ENCODE measurements around the gene COL5A2.

Gene COL5A2

DNA sequence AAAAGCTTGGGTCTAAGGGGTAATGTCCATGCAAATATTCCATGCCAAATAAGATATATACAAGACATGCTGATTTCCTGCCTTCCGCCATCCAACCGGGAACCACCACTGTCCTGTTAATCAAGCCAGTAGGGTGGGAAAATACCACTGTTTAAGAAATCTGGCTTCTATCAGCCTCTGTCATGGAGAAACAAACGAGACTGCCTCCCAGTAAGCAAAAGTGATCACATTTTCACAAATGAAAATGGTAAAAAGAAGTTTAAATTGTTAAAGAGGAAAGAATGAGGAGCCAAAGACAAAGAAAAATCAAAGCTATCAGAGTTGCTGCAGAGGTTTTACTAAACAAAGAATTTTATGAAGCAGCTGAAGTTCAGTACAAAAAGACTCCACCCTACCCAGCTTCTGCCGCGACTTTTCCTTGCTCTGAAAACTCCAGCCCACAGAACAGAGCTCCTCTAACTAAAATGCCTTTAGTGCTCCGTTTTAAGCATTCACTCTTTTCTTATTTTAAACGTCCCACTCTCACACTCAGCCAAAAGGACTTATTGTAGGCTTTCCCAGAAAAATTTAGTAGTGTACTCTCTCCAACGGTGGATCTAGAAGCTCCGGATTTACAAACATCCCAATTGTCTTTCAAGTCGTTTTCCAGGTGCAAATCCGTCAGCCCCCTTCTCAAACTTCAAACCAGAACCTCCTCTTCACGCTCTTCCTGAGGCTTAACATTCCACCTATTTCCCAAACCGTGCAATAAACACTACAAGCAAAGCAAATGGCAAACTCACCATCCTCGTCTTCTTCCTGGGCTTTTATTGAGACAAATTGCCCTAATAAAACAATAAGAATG is 613 bp downstream of the COL5A2 start:
- no peak for DNase-seq (ENCODE audit: low read depth)

DNA sequence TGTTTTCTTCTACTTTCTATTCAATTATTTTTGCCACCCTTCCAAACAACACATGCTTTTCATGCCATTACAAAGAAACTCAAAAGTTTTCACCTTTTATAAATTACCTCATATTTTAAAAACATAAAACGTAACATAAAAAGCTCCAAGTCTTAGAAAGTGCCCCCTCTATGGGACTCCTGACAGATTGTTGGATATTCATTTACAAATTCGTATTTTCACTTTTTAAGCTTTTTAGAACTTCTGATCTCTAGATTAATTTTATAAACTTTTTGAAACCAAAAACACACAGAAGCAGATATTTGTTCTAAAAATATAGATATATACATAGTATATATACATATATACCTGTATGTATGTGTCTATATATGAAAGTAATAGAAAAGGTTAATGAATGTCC is 1.5 kb downstream of the COL5A2 start:
- no peak for DNase-seq (ENCODE audit: low read depth)

DNA sequence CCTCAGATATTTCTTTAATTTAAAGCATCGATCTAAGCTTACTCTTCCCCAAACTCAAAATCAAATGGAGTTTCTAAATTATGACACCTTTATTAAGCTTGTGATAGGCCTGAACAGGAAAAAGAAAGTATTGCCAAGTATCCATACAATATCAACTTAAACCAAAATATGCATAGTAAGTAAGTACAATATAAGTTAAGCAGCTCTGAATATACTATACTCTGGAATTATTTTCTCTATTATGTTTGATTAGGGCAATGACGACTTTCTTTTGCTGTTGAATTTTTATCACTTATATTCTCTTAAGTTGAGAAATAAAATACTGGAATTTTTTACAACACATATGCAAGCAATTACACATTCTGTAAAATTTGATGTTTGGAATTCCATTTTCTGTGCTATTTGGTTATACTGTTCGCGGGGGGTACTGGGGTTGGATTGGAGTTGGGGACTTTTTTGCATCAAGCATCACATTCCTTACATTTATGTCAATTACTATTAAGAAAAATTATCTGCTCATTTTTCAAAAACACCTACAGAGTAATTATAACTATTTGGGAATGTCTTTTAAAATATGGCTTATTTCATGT is 2.2 kb downstream of the COL5A2 start:
- no peak for DNase-seq (ENCODE audit: low read depth)

DNA sequence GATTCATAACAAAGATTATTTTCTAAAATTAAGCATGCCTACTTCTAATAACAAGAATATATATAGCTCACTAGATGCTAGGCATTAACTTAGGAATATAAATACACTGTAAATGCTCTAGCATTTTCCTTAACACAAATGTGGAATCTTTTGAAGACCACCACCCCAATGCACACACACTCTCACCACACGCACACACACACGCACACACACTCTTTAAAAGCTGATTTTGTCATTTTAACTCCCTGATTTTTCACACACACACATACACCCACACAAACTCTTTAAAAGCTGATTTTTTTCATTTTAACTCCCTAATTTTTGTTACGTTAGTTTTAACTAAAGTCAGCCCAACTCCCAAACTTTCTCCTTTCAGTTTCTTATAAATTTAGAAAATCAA is 3.0 kb downstream of the COL5A2 start:
- DNase-seq (ENCODE audit: low read depth) = no peak

DNA sequence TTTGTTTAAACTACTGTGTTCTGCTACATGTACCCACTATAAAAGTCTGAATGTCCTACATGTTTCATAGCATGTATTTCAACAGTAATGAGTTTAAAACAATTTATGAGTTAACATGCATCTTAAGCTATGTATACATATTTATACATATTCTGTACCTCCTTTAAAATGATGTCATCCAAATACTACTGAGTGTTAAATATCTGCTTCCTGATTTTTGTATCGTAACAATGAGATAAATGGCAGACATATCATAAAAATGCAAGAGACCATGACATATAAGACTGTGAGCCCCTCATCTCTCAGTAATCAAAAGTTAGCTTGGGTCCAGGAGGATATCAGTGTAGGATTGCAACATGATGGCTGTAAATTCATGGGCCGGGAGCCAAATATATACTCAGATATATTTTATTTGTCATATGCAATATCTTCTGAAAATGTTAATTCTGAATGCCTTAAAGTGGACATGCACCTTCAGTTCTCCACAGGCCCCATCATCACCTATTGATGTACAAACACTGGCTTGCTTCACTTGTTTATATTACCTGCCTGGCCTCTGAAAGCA is 3.6 kb downstream of the COL5A2 start:
- DNase-seq (ENCODE audit: low read depth) = no peak

DNA sequence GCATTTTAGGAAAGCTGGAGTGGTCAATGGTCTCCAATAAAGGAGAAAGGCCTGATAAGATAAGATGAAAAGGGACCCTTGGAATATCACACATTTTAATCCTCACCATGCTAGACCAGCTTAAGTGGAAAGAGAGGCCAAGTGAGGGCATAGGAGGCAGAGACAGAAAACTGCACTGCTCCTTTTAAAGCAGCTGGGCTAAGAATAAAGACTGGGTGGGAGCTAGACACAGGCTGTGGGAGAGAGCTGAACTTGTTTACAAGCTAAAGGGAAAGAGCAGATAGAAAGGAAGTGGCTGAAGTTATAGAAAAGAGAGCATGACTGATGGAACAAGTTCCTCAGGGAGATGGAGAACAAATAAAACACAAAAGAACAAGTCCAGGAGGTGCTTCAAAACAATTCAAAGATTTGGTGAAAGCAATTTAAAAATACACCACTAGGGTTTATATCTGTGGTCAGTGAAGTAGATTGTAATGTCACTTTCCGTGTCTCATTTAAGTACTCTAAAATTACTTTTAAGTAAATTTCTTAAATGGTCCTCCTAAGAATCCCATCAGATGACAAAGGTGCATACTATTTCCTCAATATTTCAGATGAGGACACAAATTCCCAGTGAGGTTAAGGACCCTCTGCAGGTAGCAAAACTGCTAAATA is 7.5 kb downstream of the COL5A2 start:
- DNase-seq (ENCODE audit: low read depth) = no peak

DNA sequence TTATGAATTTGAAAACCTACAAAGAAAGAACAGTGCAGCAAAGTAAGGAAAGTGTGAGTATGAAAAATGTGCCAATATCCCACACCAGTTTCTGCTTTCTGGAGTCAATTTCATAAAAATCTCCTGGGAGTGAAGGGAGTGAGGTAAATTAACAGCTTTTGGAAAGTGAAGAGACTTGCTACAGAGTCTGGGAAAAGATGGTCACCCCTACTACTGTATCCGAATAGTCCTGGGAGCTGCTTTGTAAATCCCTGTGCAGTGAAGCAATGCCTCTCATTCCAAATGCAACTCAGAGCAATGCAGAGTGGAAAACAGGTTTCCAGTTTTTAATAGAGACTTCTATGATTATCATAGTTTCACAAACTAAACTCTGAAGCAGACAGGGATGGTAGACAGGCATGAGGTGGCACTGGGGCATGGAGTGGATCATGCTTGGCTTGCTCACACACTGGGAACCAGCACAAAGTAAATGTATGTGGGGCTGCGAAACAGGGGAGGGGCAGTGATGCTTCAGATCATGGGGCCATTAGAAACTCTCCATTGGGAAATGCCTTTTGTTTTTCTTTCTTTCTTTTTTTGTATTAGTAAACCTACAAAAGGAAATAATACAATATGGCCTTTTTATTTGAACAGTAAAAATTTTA is 10.6 kb downstream of the COL5A2 start:
- DNase-seq (ENCODE audit: low read depth) = no peak

DNA sequence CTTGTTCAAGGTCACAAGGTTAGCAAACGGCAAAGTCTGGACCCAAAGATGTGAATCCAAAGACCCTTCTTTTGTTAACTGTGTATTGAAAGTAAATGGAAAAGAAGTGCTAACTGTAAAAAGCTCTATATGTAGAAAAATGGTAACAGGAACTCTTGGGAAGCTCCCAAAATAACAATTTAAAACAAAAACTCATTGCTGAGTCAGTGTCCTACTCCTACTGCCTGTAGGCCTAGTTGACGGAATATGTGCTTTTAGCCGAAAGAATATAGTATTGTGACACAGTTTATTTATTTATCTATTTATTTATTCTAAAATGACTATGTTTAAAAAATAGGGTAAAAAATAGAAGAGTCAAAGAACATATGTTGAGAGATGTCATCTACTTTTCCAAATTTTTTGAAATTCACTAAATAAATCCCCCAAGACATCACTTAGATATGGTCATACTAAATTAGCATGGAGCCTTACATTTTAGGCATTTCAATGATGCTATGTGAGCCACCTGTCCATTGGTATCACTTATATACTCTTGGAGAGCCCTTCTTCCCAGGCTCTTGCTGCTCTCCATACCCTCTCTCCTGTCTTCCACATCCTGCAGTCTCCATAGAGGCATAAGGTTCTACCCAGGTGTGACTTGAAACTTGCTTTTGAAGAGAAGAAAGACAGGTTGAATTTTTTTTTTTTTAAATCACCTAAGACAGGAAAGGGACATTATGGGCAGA is 13.7 kb downstream of the COL5A2 start:
- no peak for DNase-seq (ENCODE audit: low read depth)

DNA sequence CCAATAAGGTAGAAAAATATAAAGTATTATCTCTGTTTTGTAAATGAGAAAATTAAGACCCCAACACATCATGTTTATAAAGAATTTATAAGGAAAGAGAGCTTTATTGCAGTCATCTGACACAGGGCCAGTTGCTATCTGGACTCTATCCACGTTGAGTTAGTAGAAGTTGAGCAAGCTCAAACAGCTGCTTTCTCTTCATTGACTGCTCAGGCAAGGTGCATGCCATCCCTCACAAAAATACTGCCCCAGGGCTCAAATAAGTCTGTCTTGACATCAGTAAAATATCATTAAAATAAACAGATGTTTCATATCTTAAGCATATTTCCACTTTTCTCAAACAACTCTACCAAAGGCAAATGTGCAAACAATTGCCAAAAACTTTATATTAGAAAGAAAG is 14.8 kb downstream of the COL5A2 start:
- DNase-seq (ENCODE audit: low read depth) = no peak

DNA sequence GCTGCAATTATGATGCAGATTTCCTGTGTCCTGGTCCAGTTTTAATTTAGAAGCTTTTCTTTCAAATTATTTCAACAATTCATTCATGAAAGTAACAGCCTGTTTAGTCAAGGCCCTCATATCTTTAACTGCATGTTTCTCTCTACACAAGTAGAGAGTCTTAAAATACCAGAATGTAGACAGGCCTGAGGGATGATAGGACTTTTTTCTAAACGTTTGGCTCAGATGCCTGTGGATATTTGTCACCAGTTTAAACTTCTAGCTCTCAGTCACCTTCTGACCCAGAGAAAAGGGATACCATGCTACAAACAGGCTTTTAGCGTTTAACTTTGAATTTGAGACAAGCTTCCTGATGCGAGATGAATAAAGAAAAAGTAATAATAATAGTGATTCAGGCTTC is 15.7 kb downstream of the COL5A2 start:
- DNase-seq (ENCODE audit: low read depth) = no peak

DNA sequence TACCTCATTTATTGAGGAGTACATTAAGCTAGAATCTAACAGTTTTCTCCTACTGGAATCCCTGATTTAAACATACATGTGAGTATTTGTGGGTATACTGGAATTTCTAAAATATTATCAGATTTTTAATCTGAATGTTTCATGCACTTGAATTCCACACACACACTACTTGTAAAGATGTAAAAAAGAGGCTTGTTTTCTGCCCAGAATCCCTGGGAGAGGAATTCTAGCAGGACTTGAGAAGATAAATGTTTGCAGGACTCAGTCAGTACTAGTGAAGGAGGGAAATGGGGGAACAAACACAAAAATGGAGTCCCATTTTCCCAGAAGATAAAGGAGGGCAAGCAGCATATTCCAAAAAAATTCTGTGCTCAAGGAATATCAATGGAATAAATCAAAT is 17.0 kb downstream of the COL5A2 start:
- no peak for DNase-seq (ENCODE audit: low read depth)

DNA sequence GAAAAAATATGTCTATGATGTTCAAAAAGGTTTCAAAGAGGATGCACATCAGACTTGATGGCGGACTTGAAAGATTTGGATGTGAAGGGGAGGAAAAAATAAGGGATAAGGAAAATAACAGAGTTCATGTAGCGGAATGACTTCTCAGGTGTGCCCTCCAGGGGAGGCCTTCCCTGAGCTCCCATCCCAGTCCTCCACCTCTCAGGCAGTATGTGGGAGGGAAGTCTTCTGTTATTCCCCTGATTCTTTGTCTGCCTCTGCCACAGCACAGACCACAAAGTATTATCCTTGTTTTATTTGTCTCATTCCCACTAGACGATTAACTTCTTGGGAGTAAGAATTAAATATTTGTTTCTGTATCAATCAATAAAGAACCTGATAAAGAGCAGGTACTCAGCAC is 17.7 kb downstream of the COL5A2 start:
- DNase-seq (ENCODE audit: low read depth) = no peak

DNA sequence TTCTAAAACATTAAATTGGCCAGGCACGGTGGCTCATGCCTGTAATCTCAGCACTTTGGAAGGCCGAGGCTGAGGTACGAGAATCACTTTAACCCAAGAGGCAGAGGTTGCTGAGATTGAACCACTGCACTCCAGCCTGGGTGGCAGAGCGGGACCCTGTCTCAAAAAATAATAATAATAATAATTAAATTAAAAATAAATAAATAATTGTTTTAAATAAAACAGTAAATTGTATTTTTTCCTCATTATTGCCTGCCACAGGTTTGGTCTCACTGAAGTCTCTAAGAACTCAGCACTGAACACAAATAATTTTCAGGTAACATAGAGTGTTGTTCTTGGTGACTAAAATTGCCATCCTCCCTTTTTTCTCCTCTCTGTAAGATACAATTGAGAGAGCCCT is 19.8 kb downstream of the COL5A2 start:
- no peak for DNase-seq (ENCODE audit: low read depth)

DNA sequence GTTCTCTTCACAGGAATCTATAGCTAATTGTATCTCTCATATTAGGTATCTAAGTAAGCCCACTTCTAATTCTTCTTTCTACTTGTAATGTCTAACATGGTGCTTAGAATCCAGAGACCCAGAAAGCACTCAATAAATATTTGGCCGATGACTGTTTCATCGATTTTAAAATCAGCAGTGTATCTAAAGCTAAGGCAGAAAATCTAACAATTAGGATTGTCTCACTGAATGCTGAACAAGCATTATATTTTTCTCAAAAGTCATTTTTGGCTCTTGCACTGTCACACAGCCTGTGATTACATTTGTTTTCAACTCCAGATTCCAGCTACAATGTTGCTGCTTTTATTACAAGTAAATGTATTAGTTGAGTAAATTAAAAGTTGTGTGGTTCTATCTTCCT is 20.3 kb downstream of the COL5A2 start:
- DNase-seq (ENCODE audit: low read depth) = no peak

DNA sequence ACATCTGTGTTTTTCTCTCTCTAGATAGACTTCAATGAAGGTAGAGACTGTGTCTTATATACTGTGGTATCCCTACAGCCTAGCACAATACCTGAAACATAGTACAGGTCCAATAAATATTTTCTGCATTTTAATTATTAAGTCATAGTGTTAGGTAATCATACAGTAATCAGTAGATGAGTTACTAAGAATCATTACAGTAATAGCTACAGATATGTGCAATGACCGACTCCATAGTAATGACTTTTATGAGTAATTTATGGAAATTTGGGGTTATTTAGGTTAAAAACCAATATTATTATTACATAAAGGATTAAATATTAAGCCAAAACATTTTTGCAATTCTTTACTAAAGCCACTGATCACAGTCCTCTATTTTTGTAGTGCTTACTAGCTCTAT is 21.6 kb downstream of the COL5A2 start:
- no peak for DNase-seq (ENCODE audit: low read depth)

DNA sequence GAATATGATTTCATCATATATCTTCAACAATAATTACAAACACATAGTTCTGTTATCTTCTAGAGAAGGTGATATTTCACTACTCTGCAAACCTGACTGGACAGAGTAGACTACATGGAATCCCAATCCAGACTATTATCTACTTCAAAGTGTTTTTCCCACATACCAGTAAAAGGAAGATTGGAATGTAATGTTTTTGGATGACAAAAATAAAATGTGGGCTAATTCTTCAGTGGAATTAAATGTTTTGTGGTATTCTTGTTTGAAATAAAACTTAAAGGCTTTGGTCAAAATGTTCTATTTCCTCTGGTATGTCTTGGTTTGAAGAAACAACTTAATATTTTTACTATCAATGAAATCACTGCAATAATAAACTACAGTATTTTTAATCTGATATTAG is 22.1 kb downstream of the COL5A2 start:
- no peak for DNase-seq (ENCODE audit: low read depth)

DNA sequence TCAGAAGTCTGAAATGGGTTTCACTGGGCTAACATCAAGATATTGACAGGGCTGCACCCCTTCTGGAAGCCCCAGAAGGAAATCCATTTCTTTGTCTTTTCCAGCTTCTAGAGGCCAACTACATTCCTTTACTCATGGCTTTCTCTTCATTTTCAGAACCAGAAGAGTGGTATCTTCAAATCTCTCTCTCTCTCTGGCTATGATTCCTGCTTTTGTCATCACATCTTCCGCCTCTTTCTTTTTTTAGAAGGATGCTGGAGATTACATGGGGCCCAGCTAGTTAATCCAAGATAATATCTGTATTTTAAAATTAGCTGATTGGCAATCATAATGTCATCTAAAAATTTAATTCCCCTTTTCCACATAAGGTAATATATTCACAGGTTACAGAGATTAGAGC is 23.8 kb downstream of the COL5A2 start:
- no peak for DNase-seq (ENCODE audit: low read depth)

DNA sequence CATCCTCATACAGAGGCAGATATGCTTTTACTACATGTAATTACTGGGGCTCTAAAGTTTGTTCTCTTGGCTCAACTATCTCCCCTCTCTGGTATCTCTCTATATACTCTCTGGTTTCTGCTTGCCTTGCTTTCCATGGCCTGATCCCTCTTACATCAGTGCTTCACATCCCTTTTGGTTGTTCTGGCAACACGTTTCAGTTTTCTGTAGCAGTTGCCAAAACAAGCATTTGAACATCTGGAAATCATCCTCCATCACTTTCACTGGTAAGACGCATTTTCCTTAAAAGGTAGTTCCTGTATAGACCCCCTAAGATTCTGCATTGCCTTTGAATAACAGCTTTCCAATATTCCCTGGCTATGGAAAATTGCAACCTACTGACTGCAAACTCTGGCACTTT is 25.9 kb downstream of the COL5A2 start:
- DNase-seq (ENCODE audit: low read depth) = no peak

DNA sequence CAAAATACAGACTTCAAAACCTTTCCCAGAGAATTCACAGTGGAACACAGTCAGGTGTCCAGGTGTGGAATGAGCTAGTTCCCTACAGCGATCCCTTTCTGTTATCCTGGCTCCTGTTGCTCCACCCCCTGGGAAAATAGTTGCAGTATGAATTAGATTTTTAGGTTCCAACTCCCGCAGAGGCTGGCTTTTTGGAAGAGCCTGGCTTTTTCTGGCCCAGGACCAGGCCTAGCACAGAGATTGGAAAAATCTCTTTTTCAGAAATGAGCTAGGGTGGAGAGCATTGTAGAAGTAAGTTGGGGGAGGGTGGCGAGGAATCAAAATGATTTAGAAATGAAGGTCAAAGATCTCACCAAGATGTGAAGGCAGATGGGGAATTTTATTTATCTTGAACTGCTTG is 27.1 kb downstream of the COL5A2 start:
- no peak for DNase-seq (ENCODE audit: low read depth)

DNA sequence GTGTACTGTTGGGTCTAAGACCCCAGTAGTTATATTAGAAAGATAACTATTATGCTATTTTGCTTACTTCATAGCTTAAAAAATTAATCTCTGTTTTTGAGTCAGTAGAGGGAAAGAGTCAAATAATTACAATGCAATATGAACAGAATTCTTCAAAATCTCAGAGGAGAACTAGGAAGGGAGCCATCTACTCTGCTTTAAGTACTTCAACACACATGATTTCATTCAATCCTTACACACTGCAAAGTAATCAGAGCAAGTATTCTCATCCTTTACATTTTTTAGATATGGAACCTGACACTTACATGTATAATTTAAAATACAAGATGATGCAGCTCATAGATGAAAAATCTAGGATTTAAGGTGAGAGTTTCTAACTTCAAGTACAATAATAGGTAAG is 27.7 kb downstream of the COL5A2 start:
- no peak for DNase-seq (ENCODE audit: low read depth)

DNA sequence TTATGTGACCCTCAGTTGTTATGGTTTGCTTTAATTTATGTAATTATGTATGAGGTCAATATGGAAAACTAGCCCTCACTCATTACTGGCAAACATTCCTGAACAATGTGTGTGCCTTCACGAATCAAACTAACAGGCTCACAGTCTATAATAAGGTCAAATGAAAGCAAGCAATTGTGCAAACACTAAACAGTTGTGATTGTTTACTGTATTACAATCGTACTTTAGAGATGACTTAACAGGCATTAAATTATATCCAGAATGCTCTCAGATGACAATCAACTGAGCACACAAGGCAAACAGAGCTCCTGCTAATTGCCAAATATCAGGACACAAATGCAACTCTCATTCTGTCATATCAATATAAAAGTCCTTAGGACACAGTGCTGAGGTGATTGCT is 29.5 kb downstream of the COL5A2 start:
- no peak for DNase-seq (ENCODE audit: low read depth)

DNA sequence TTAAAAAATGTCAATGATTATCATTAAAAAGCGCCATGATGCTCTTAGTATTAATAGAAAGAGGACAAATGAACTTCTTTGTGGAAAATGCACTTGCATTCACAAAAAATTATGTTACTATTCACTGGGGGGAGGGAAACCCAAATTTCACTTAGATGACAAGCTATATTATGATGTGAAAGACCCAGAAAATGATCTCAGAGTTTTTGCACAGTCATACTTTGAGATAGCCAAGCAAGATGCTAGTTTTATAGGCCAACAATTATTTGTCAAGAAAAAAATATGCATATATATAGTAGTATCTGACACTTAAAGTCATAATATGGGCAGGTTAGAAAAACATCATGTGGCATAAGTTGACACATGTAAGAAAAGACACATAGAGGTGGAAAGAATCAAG is 31.6 kb downstream of the COL5A2 start:
- DNase-seq (ENCODE audit: low read depth) = no peak
